Activated CD8-positive, alpha-beta memory T cell treated with anti-CD3 and anti-CD28 coated beads, Interleukin-2, amount 50 U/mL, for 48 hours (primary cell): ENCODE results near the gene RAB2B.

Experiments
- DNase-seq: peaks from one replicate; pipeline ENCODE4 v3.0.0-alpha.2; 2020

Gene RAB2B

DNA sequence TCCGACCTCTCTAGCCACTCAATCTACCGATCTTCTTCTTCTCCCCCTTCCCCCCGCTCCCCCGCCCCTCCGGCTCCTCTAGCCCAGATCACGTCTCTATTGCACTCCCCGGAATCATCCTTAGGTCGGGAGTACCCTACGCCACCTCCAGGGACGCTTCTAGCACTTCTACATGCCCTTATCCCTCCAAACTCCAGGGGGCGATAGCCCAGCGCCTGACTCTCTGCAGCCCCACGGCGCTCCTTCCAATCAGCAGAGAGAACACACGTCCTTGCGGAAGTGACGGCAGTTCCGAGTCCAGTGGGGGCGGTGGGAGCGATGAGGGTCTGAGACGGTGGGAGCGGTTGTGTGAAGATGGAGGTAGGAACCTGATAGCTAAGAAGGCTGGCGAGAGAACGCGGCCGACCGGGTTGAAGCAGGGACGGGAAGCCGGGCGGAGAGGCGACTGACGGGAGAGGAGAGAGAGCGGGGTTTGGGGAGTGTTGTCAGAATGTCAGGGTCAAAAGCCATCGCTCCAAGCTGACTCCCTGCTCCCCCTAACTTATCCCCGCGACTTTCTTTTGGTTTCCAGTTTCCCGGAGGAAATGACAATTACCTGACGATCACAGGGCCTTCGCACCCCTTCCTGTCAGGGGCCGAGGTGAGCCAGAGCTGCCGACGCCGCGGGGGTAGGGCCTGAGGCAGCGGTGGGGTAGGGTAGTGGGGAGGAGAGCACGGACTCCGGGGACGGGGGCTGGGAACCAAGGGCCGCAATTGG, at the start of gene RAB2B, which contains the start of gene TOX4:
Gene RAB2B (minus strand): TSS at position 35 of the 757 bp plus-strand sequence. CDS start 87 bp downstream, outside the sequence.
Gene TOX4 (plus strand): TSS at position 271 of the 757 bp plus-strand sequence. CDS start 84 bp downstream, at position 355.
- peak; percentile 92 for DNase-seq

DNA sequence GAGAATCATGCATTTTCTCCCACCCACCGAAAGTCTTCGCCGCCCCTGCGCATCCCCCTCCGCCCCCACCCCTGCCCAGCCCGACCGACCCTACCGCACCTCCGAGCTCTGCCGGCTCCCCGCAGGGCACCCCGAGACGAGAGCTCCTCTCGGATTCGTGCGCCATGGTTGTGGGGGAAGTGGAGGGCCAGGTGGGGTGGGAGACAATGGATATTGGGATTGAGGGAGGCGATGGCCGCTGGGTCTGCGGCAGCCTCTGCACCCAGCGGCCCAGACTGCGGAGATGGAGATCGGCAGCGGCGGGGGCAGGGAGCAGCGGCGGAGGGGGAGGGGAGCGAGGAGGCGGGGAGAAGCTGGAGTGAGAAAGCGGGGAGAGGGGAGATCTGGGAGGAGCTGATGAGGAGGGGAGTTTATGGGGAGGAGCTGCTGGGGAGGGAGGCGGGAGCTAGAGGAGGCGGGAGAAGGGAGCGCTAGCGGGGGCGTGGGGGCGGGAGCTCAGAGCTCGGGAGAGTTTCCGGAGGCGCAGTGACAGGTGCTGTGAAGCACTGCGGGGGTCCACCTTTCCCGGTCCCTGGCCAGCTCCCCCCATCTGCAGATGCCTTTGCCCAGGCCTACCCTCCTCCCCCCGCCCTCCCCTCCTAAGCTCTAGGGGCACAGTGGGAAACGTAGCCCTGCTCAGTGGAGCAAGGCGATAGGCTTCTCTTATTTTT, 49.4 kb upstream of the RAB2B start, which contains the start of gene SALL2:
Gene SALL2 (minus strand): TSS at position 385 of the 710 bp plus-strand sequence. CDS start 219 bp downstream, at position 166.
- peak; percentile 80 for DNase-seq

GRCh38 chr14:21525571-21525961, 48.8 kb upstream of the RAB2B start:
- no peak for DNase-seq

GRCh38 chr14:21524575-21525490, 48.1 kb upstream of the RAB2B start:
- DNase-seq = no peak

- no peak for DNase-seq
These were observed 46.4 kb upstream of the RAB2B start for GRCh38 chr14:21523203-21523602.

DNA sequence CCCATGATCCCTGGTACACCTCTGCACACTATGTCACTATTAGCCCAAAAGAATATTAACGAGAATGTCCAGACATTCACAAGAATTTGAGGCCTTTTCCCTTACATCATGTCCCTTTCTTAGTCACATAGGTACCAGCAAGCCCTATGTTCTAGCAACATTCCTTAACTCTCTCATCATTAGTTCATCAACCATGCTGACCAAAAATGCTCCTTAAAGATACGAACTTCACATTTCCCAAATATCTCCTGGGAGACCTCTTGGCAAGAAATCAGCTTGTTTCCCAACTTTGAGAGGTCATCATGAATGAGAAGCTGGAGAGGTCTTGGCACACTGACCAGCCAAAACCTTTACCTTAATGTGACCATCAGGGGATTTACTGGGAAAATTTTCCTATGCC, 44.7 kb upstream of the RAB2B start:
- DNase-seq = no peak

GRCh38 chr14:21520767-21521166, 44.0 kb upstream of the RAB2B start:
- no peak for DNase-seq

- no peak for DNase-seq
These were observed 42.0 kb upstream of the RAB2B start for GRCh38 chr14:21518725-21519124.

GRCh38 chr14:21514341-21514740, 37.6 kb upstream of the RAB2B start:
- no peak for DNase-seq

GRCh38 chr14:21510735-21511657, 34.2 kb upstream of the RAB2B start, which contains the start of gene METTL3:
METTL3 (minus strand) TSS chr14:21511340; CDS start chr14:21511223, 117 bp downstream.
- DNase-seq = peak; percentile 90

- no peak for DNase-seq
These were observed 32.8 kb upstream of the RAB2B start for GRCh38 chr14:21509432-21510143.

- no peak for DNase-seq
These were observed 29.8 kb upstream of the RAB2B start for GRCh38 chr14:21506557-21506956.

- no peak for DNase-seq
These were observed 28.3 kb upstream of the RAB2B start for GRCh38 chr14:21505012-21505553.

- no peak for DNase-seq
These were observed 26.6 kb upstream of the RAB2B start for GRCh38 chr14:21503376-21503775.

DNA sequence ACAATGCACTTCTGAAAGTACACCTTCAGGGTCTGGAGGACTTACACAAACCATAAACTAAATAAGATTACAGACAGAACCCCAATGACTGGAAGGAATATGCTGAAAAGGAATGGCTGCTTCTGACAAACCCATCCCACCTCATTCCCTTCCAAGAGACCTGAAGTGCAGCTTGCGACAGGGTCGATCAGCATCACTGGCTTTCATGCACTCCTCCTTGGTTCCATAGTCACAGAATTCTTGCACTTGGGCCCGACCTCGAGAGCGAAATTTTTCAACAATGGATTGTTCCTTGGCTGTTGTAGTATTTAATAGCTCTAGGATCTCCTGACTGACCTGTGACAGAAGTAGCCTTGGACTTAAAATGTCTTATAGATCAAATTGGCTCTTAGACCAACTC, 24.8 kb upstream of the RAB2B start:
- DNase-seq = no peak

GRCh38 chr14:21498540-21499526, 22.1 kb upstream of the RAB2B start:
- no peak for DNase-seq

DNA sequence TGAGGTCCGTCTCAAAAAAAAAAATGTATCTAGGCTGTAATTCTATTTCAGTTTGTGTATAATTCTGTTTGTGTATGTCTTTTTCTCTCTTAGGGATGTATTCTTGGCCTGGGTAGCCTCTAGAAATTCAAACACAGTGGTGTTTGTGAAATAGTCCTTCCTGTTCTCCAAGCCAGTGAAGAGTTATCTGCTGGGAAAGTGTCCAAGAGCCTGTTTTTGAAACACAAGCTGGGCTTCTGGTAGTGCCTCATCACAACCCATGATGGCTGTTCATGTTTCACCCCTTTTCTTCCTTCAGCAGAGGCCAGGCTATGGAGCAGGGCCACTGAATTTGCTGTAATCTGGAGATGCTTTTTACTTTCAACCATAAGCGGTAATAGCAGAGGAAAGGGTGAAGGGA, 19.7 kb upstream of the RAB2B start:
- DNase-seq = no peak

- no peak for DNase-seq
These were observed 18.4 kb upstream of the RAB2B start for GRCh38 chr14:21494902-21495762.
